ENCODE results near the gene DAP.
A peak's percentile ranks its signal among the peaks of the same experiment; 100 is the strongest.

The DAP gene

DNA sequence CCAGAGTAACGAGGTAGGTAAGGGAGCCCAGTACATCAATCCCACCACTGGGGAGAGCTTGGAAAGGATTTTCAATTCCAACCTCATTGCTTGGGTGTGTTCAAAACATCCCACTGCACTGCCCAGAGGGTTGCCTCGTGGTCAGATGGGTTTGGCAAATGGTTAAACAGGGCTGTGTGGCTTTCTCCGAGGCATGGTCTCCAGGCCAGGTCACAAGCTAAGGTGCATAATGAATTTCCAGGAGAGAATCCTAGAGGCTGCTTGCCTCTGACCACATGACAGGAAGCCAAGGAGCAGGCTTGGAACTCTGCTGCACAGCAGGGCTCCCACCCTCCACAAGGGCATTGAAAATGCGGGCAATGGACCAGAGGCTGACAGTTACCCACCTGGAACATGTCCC, 51.6 kb downstream of the DAP start:
- no peak for DNase-seq

DNA sequence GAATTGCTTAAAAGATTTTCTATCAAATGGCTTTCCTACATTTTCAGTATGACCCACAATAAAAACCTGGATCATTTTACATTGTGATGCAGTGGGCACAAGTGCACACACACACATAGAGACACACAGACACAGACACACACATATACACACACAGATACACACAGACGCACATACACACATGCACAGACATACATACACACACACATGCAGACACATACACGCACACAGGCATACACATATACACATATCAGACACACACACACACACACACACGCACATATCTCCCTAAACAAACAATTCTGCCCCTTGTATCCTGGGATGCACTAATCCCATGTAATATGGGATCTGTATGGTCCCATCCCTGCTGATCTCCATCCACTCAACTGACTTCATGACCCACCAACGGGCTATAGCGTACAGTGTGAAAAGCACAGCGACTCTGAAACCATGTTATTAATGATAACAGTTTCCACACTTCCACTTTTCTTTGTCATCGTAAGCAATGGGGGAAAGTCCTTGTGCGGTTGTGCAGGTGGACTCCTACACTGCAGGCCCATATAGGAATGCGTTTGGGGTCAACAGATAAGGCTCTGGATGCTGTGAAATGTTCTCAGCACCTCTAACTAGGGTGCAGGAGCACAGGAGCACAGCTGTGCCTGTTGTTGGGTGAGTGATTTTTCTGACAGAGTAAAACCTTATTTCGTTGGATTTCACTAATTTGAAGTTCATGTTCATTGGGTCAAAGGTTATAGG, 52.7 kb downstream of the DAP start:
- DNase-seq = no peak

DNA sequence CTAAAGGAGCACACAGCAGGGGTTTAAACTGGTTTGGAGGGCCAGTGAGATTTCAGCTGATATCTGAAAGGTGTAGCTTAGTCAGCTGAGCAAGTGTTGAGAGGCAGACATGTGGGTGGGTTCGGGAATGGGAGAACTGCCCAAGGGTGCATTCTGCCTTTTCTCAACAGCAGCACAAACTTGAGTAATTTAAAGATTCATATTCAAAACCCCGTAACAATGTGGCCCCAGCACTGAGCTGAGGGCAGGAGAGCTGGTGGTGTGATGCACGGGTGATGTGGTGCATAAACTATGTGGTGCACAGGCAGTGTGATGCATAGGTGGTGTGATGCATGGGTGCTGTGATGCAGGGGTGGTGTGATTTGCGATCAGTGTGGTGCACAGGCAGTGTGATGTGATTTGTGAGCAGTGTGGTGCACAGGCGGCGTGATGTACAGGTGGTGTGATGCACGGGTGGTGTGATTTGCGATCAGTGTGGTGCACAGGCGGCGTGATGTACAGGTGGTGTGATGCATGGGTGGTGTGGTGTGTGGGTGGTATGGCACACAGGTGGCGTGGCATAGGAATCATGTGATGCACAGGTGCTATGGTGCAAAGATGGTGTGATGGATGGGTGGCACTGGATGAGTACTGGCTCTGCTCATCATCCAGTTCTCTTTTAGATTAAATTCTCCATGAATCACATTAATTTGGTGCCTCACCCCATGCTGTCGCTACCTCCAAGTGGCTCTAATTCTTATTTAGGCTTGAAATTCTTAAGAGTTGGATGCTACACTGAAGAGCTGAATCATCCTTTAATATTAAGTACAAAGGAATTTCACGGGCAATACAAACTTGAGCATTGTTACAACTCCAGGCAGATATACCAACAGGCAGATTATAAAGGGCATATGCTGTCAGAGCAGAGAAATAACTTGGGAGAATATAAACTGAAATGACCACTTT, 53.6 kb downstream of the DAP start:
- no peak for DNase-seq

DNA sequence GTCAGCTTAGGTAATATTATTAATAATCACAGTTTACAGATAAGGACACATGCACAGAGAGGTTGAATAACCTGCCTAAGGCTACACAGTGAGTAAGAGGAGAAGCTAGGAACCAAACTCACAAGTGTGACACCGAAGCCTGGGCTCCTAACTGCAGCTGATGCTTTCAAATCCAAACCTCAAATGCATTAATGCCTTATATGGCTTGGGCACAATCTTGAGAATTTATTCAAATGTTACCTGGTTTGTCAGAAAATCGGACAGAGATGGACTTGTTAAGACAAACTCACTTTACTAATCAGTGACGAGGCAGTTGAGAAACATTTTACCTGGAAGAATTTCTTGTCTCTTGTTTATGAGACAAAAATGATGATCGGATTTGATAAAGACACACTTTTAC, 54.7 kb downstream of the DAP start:
- no peak for DNase-seq

DNA sequence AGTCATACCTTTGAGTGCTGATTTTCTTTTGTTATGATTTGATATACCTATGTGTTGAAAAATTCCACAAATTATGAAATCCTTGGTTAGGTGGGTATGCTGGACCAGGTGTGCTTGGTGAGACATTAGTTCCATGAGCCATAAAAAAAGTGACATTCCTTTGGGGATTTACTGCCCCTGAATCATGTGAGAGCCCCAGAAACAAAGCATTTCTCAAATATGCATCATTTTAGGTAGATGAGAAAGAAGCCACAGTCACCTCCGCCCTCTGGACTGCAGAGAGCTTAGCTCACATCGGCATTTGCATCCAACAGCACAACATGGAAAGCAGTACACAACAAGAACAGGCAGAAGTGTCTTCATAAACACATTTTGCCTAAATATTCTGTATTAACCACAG, 55.3 kb downstream of the DAP start:
- no peak for DNase-seq

DNA sequence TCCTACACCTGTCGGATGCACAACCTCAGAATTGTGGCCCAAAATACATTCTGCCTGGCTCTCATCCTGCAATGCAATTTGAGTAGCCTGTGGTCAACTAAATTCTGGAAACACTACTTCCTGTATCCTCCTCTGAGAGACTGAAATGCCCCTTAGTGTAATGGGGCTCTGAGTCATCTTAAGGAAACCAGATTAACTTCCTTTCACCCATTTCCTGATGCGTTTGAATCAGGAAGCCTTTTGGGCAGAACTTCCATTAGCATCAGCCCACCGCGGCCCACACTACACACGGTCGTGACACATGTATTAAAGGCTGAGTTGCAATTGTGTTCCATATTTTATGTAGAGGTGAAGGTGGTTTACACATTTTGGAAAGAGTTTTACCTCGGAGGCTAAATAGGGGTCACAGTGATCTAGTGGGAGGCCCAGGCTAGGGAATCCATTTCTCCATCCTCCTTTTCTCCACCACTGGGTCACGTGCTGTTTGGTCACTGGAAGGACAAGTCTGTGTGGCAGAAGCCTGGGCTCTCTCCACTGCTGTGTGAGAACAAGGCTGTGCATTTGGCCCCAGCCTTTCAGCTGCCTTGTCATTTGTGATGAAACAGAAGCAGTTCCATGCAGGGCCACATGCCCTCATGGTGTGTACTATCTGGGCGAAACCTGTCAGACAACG, 55.9 kb downstream of the DAP start:
- no peak for DNase-seq

DNA sequence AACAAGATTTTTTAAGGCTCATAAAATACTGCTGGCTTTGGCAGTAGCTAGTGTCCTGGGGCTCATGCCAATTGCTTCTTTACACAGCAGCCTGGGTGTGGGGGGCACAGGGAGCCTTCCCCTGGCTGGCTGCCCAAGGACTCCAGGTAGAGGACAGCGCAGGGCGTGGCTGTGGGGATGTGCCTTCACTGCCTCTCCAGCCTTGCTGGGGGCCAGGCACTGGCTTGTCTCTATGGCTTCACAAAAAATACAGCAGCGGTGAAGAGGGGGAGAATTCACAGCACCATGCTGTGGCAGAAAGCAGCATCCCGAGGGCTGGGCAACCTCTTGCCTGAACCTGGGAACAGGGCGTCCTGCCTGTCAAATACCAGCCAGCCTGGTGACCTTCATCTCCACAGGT, 57.4 kb downstream of the DAP start:
- DNase-seq = no peak

DNA sequence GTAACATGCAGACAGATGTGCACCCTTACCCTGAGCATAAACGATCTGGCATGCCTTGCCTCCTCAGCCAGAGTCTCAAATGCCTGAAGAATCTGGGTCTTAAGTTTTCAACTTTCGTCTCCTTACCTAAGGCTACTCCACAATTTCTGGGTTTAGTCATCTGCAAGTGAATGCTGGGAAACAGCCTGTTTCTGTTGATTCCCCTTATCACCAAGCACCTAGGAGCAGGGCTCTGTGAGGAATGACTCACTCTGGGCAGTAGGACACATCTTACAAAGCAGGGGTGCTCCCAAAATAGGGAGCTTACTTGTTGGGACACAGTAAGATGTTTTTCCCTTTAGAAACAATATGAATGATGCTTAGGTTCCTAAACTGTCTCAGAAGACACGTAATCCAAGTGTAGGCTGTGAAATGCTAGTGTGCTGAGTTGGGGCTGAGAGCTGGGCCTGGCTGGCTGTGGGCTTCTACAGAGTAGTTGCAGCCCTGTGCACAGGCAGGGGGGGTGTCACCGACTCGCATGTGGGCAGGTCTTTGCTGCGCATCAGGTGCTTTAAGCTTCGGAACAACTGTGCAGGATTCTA, 58.0 kb downstream of the DAP start:
- DNase-seq = no peak

DNA sequence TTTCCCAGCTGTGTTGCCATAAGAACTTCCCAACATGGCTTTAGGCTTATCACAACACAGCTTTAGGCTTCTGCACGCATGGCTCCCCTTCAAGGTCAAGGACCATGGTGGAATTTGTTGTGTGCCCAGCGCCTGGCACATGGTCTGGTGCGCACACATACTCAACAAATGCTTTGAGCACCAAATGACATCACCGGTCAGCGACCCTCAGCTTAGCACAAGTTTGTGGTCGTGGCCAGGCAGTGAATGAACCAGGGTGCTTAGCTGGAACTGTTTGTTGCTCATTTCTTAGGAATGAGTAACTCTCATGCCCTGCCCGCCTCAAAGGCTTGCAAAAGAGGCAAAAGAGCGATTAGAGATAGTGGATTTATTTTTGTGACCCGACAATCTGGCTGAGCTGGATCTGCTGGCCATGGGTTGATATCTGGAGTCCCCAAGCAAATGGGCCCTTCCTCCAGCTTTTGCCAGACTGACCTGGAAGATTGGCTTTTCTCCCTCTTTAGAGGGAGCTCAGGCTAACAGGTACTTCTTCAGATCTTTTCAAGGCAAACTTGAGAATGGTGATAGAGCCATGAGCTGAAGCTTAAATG, 58.9 kb downstream of the DAP start:
- no peak for DNase-seq

DNA sequence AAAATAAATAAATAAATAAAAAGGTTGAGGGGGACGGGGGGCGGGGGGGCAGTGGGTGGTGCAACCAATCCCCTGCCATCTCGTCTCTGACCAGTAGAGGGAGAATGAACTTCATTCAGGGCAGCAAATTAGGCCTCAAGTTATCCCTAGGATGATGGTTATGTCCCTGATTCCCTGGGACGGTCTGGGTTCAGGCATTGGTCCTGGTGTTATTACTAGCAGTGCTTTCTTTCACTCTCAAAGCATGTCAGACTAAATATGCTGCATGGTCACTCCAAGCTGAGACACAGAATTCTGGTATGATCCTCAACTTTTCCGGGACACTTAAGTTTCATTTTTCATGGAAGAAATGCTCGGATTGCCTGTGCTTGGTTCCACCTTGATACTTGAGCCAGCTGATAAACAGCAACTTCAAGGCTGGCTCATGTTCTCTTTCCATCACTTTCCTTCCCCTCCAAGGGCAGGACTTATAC, 59.4 kb downstream of the DAP start:
- peak; percentile 17 to 26 for DNase-seq

DNA sequence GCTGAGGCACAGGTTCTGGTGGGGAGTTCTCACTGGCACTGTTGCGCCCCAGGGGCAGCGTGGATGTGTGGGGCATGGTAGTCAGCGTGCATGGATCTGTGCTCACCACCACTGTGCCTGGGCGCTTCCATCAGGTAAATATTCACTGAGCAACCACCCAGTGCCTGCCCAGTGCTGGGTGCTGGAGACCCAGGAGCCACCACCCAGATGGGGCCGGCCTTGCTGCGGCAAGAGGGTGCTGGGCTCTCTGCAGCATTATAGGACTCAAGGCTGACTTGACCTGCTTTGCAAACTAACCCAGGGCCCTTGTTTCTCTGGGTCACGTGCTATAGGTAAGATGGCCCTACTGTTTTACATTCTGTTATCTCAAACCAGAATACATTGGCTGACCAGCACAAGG, 60.5 kb downstream of the DAP start:
- no peak for DNase-seq

DNA sequence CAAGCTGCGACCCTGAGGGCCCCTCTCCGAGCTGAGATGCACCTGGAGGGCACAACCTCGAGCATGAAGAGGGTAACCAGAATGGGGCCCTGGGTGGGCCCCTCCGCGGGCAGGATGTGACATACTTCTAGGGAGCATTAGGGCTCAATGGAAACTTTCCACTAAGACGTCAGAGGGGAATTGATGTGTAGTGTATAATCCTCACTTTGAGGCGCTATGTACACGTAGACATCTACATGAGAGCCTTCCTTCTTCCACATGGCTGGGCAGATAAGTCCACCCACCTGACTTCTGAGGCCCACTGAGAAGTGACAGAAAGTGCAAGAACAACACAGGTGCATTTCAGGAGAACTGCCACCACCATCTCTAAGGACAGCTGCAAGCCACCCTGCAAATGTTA, 61.0 kb downstream of the DAP start:
- no peak for DNase-seq

DNA sequence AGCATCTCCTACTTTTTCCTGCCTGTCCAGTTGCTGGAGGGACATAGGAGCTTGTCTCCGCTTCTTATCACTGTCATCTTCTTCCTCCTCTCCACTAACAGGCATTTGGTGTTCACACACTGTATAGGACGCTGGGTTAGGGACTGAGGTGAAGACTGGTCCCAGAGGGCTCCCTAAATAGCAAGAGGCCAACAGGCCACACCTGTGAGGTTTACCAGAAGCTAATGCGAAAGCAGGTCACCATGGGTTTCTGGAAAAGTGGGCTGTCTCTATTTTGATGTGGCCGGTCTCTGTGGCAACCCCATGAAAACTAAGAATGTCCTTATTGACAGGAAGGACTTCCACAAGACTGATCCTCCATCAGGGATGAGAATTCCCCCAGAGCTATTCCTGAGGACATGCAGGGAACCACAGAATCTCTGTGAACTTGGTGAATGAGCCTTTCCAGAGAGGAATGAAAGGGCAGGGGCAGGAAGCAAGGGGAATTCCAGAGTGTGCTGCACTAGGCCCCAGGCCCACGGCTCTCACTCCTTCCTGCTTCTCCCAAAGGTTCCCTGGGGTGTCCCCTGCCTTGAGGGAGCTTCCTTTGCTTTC, 61.7 kb downstream of the DAP start:
- no peak for DNase-seq

DNA sequence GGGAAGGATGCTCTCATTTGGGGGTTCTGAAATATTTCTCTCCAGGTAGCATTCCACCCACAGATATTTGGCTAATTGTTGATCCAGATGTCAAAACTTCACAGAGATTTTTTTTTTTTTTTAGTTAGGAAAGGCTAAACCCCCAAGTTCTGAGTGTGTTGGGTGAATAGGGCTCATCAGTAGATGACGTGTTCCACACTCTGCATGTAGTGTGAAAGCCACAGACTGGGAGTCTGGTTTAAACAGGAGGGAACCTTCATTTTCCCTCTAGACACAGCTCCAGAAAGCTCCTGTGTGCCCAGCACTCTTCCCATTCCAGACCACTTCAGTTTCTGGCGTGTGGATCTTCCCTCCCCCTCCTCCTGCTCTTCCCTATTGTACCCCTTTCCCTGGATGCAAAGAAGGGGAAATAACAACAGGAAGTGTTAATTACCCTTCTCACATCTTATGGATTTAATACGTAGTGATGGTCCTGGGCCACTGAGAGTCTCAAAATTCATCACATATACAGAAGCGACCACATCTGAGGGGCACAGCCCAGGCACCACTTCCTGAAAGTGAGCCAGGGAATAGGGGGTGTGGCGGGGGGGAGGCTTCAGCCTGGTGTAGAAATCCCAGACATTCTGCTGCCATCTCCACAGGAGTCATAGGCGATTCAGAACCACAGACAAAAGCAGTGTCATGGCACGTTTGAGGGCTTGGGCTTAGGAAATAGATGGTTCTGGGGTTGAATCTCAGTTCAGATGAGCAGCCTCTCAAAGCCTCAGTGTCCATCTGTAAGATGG, 65.1 kb downstream of the DAP start:
- no peak for DNase-seq

DNA sequence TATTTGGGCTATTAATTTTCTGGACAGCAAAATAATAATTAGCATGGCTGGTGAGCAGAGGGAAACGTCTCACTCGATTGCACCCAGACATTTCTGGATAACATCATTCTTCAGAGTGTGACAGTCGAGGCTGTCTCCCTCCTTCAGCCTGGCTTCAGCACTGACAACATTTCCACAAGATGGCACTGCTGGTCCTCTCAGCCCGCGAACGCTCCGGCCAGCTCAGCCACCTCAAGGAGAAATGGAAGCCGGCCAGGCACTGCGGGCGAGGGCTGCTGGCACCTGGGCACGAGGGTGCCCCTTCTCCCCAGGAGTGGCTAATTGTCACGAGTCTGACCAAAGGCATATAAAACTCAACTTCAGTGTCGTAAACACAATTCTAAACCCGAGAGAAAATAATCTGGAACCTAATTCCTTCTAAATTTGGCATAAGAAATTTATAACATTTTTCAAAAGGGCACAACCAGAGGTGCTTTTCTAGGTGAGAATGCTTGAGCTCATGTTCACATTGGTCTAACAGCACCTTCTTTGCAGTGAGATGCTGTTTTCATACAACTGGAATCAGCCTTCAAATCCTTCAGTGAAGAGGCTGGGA, 65.9 kb downstream of the DAP start:
- peak; percentile 77 to 89 for DNase-seq

DNA sequence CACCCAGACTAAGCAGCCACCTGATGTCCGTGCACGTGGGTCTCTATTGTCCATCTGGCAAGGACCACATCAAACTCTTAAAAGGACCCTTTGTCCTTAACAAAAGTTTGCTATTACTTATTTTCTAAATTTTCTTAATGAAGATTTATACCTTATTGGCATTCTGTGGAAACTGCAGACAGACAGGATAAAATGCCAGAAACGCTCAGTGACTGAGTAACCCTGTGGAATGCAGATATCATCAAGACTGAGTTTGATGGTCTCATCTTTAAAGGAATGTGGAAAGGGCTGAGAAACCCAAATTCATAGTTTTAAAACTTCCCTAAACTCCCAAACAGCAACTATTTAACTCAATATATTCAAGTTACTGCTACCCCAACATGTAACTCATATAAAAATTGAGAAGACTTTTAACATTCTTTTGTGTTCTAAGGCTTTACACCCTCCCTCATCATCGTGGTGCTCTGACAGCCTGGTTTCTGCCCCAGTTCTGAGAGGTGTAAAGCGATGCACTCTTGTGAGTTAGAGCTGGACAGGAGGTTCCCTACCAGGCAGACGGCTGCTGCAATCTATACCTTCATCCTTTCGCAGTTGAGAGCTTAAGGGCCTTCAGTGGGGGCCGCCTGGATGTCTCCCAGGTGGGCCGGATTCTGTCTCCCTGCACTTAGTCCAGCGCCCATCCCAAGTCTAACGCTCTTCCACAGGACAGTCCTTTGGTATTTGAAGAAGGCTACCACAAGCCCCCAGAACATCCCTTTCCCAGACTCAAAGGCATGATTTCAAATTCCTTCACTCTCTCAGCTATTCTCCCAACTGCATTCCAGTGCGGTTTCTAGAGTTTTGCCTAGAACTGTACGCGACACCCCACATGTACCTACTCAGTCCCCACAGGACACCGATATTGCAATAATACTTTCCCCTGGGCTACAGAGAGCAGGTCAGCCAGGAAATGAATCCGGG, 68.9 kb downstream of the DAP start:
- no peak for DNase-seq

DNA sequence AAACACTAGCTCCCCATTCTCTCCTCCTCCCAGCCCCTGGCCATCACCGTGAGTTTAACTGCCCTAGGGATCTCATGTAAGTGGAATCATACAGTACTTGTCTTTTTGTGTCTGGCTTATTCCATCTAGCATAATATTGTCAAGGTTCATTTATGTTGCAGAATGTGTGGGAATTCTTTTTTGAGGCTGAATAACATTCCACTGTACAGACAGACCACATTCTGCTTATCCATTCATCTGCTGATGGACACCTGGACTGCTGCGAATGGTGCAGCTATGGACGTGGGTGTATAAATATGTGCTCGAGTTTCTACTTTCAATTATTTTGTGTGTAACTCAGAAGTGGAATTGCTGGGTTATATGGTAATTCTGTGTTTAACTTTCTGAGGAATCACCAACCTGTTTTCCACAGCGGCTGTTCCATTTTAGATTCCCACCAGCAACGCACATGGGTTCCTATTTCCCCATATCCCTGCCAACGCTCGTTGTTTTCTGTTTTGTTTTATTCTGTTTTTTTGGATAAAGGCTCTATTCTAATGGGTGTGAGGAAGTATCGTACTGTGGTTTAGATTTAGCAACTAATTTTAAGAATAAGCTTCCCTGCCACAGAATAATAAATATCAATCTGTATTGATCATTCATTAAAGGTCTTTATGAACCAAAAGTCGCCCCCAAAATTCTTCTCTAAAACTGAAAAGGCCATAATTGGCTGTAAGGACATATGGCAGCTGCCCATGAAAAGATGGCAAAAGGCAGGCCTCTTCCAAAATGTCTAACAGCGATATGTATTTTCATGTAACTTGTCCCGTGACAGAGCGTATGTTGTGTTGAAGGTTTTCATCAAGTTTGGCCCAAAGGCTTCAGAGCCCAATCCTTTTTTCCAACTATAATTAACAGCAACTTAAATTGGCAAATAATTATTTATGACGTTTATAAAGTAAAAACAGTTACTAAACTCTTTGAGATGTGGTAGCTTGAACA, 70.3 kb downstream of the DAP start:
- no peak for DNase-seq

DNA sequence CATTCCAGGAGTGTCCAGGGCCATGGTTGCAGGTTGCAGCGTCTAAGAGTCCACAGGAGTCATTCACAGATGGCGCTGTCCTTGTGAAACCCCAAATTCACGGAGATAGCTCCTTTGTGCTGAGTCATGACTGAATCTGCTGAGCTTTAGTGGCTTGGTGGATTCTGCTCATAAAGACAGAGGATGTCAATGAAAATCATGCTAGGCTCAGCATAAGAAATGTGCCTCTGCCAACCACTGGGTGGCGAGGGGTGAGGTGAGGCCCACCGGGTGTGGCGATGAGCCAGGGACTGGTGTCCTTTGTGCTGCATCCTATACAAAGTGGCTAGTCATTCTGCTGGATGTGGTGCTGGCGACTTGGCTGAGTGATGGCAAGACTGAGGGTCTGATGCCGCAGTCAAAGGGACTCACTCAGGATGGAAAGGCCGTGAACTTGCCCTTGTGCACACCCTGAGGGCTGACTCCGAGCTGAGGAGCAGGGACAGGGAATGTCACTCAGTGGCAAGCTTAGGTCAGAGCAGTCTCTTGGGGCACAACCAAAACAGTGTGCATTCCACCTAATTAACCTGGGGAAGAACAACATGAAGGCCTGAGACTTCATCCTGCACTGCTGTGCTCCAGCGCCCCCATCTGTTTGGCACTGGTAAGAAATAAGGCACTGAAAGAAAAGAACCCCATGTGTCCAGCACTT, 71.5 kb downstream of the DAP start:
- DNase-seq = peak; percentile 40 to 46
